HG02884 (cell line): ENCODE data around the gene PTCHD1.

Source experiments
- ATAC-seq: cut with Tn5 transposase; IDR thresholded peaks from one replicate; pipeline ENCODE4 v1.9.1; 2021; ENCODE audit warnings: mild to moderate bottlenecking, moderate library complexity; ENCODE audit not compliant: unreplicated experiment

PTCHD1 gene

DNA sequence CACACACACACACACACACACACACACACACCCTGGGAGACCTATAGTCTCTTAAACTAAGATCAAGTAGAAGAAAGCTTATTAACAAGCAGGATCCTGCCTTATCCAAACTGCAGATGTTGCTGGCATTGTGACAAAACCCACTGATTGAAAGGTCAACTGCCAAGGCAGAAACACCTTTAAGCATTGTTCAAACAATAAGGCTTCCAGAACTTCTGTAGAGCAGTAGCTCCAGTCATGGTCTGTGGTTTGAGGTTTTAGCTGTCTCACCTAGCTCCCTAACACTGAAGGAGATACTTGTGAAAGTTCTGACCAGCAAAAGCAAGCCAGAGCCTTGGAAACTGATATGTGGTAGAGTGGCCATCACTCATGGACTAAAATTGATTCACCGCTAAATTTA lies 59.8 kb downstream of the PTCHD1 start:
- no peak for ATAC-seq

- no peak for ATAC-seq
Observed at GRCh38 chrX:23396263-23396662, 61.6 kb downstream of the PTCHD1 start.

- ATAC-seq = no peak
Observed at GRCh38 chrX:23398570-23398969, 63.9 kb downstream of the PTCHD1 start.

- ATAC-seq = no peak
Observed at GRCh38 chrX:23403849-23404248, 69.2 kb downstream of the PTCHD1 start.

- no peak for ATAC-seq
Observed at GRCh38 chrX:23422912-23423311, 88.3 kb downstream of the PTCHD1 start.

DNA sequence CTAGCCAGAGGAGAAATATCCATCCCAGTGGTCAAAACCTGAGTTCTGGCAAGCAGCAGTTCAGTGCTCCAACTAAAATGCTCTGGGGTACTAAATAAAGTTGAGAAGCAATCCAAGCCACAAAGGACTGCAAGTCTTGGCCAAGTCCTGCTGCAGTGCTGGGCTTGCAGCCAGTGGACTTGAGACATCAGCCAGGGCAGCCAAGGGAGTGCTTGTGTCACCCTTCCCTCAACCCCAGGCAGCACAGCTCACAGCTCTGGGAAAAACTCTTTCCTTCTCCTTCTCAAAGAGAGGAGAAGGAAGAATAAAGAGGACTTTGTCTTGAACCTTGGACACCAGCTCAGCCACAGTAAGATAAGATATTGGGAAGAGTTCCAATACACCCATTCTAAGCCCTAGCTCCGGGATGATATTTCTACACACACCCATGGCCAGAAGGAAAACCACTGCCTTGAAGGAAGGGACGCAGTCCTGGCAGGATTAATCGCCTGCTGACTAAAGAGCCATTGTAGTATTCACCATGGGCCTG lies 99.8 kb downstream of the PTCHD1 start:
- no peak for ATAC-seq

GRCh38 chrX:23435108-23435507 lies 100.5 kb downstream of the PTCHD1 start:
- ATAC-seq = no peak

DNA sequence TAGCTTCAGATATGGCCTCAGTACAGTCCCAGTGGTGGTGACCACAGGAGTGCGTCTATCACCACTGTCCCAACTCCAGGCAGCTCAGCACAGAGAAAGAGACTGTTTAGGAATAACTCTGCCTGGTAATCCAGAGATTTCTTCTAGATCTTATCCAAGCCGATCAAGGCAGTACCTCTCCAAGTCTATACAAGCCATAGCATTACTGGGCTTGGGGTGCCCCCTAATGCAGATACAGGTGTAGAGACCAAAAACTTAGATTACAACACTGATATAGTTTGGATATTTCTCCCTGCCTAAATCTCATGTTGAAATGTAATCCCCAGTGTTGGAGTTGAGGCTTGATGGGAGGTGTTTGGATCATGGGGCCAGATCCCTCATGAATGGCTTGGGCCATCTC lies 100.9 kb downstream of the PTCHD1 start:
- ATAC-seq = no peak

DNA sequence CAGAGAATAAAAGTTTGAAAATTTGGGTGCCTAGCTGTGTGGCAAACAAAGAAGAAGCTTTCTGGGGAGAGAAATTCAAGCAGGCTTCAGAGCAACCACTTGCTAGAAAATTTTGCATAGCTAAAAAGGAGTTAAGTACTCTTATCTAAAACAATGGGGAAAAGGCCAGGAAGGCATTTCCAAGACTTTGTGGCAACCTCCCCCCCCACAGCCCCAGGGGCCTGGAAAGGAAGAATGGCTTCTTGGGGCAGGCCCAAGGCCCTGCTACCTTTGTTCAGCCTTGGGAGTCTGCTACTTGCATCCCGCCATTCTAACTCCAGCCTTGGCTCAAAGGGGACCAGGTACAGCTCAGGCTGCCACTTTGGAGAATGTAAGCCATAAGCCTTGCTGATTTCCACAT lies 102.2 kb downstream of the PTCHD1 start:
- no peak for ATAC-seq

DNA sequence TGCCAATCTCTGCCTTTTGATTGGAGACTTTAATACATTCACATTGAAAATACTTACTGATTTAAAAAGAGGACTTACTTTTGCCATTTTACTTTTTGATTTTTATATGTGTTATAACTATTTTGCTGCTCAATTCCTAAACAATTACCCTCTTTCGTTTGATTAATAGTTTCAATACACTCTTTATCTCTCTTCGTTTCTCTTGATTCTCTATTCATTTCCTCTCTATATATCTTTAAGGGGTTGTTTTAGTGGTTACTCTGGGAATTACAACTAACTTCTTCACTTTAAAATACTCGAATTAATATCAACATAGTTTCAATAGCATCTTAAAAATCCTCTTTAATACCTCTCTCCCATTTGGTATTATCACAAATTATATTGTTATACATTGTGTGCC lies 116.6 kb downstream of the PTCHD1 start:
- no peak for ATAC-seq
